ENCODE results near the gene KLF15. TPM values are rescaled to one million over a fixed set of nuclear protein-coding genes. Genes with fewer than 3 reads are reported as not detected.

KLF15 gene
- total RNA-seq (2022; extraction: Qiagen RNA extraction; ENCODE audit: low read depth) = 0.06 to 0.19 TPM (median 0.09 TPM) in 4 of 5 replicates, not detected in the other

DNA sequence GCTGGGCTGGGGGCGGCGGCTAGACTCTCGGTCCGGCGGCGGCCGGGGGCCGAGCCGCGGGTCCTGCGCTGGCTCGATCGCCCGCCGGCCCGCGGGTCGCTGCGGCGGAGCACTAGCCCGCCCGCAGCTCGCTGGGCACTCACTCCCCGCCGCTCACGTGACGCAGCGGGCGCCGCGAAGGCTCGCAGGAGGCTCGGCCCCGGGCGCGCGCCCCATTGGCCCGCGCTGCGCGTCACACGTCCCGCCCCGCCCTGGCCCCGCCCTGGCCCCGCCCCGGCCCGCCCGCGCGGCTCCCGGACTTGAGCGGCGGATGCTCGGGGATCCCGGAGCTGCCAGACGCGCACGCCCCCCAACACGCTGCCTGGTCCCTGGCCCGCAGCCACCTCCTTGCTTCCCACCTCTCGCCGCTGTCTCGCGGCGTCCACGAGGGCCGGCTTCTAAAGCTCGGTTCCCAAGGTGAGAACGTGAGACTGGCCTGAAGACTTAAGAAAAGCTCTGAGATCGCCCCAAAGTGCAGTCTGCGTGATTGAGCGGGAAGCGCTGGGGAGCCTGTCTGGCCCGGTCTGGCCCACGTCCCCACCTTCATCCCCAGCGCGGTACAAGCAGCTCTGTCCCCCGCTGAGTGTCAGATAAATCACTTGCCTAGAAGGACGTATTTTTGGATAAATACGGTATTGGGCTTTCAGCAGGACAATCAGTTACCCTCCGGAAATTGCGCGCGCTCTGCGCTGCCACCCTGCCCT lies at the start of gene KLF15:
TSS of gene KLF15 (minus strand) at position 114 of the 743 bp plus-strand sequence. CDS start 4,486 bp downstream, outside the sequence.

DNA sequence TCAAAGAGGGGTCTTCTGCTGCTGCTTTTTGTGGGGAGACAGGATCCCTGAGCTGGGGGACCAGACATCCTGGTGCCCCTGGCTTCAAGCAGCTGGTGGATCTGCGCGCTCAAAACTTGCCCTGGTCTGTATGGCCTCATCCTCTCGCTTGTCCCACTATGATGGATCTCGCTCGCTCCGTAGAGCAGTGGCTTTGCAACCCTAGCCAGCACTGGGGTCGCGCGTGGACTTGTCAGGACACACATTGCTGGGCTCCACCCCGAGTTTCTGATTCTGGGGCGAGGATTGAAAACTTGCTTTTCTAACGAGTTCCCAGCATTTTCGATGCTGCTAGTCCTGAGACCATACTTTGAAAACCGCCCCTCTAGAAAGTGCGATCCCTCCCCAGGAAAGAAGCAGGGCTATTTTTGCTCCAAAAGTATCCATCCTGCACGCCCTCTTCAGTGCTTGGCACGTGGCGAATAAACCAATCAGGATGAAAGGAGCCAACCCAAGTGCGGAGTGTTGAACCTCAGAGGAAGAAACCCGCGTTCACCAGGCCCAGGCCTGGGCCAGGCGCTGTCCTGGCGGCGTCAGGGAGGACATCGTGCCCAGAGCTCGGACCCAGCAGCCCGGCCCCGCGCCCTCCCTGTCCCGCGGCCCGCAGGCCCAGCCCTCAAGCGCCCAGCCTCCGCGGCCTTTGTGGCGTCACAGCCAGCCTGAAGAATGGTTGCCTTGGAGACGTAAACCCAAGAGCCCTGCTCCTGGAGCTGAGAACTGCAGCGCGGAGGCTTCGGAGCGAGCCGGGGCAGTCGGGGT lies 37.2 kb upstream of the KLF15 start, which contains the start of gene CFAP100:
TSS of gene CFAP100 (plus strand) at position 731 of the 798 bp plus-strand sequence. CDS start 1,092 bp downstream, outside the sequence.

Other genes with a start within 250 kb of the KLF15 start
- gene ALDH1L1, start 176.8 kb downstream of the KLF15 start, total RNA-seq (2022; extraction: Qiagen RNA extraction; ENCODE audit: low read depth) = 0.11 to 0.30 TPM (median 0.16 TPM) in 5 replicates
- not detected in 5 replicates for gene CFAP100, start 37.5 kb upstream of the KLF15 start, total RNA-seq (2022; extraction: Qiagen RNA extraction; ENCODE audit: low read depth)
- 6.5 to 8.2 TPM (median 7.8 TPM) in 5 replicates for gene ZXDC, start 118.5 kb upstream of the KLF15 start, total RNA-seq (2022; extraction: Qiagen RNA extraction; ENCODE audit: low read depth)
- not detected in 5 replicates for gene UROC1, start 160.4 kb upstream of the KLF15 start, total RNA-seq (2022; extraction: Qiagen RNA extraction; ENCODE audit: low read depth)
- 0.42 to 1.1 TPM (median 0.99 TPM) in 5 replicates for gene CHST13, start 166.7 kb upstream of the KLF15 start, total RNA-seq (2022; extraction: Qiagen RNA extraction; ENCODE audit: low read depth)
- gene C3orf22, start 201.5 kb upstream of the KLF15 start, total RNA-seq (2022; extraction: Qiagen RNA extraction; ENCODE audit: low read depth) = not detected in 5 replicates